B cell (primary cell): Measurements from ENCODE around the gene ETS1. TPM values are rescaled to one million over a fixed set of nuclear protein-coding genes. Genes with fewer than 3 reads are reported as not detected.

Source experiments
- ATAC-seq: fragments of 200-7000 bp; cut with Tn5 transposase; one replicate; pipeline ENCODE4 v1.10.0; 2021; ENCODE audit warnings: low read depth, mild to moderate bottlenecking, moderate number of reproducible peaks, moderate library complexity
- CTCF ChIA-PET: fragments of 350-600 bp; sonication (Branson Sonifier 250); formaldehyde crosslinking; loops from one replicate; lab custom pipeline; 2021; ENCODE audit warnings: antibody characterized with exemption, inconsistent platforms; lab: Charles Lee
- POLR2A ChIA-PET: fragments of 350-600 bp; sonication (Branson Sonifier 250); formaldehyde crosslinking; loops from one replicate; lab custom pipeline; 2021; ENCODE audit warnings: antibody characterized with exemption; lab: Charles Lee
- DNase-seq: peaks from one replicate; pipeline ENCODE4 v3.0.0; 2013
- H2AFZ ChIP-seq: 2 replicates; pipeline ENCODE4 v1.6.1; 2012; ENCODE audit warnings: mild to moderate bottlenecking, low read depth, low read length; ENCODE audit not compliant: insufficient read depth, poor library complexity, severe bottlenecking
- H3K27ac ChIP-seq, 2 donors: 1 replicate in 1 of 2; 2 replicates in 1 of 2; pipeline ENCODE4 v1.5.1; 2012 to 2013; ENCODE audit warnings: low read length in 2 of 2, mild to moderate bottlenecking in 2 of 2, moderate library complexity in 1 of 2
- H3K27me3 ChIP-seq, 4 experiments: fragments of 200-600 bp in 1 of 4; sonication (generic) in 1 of 4; replicated peaks in 1 of 4; 1 replicate in 2 of 4; 2 replicates in 2 of 4; pipeline versions ENCODE4 v1.6.1 to v1.7.0; 2013 to 2016; ENCODE audit warnings: low read length in 3 of 4, mild to moderate bottlenecking in 2 of 4, mixed read lengths in 1 of 4, moderate library complexity in 1 of 4; ENCODE audit not compliant: insufficient read depth in 4 of 4, control insufficient read depth in 3 of 4; ENCODE audit errors: control extremely low read depth in 1 of 4
- H3K36me3 ChIP-seq, 2 experiments: replicated peaks in 1 of 2; 1 replicate in 1 of 2; 2 replicates in 1 of 2; pipeline versions ENCODE4 v1.6.1 to v1.7.1; 2013; ENCODE audit warnings: low read length in 1 of 2; ENCODE audit not compliant: insufficient read depth in 2 of 2, control insufficient read depth in 1 of 2; ENCODE audit errors: control extremely low read depth in 1 of 2, extremely low read depth in 1 of 2
- H3K4me1 ChIP-seq, 2 donors: fragments of 200-600 bp in 1 of 2; sonication (generic) in 1 of 2; 1 replicate in 1 of 2; 2 replicates in 1 of 2; pipeline versions ENCODE4 v1.5.1 to v1.6.1; 2013 to 2017; ENCODE audit warnings: low read length in 2 of 2; ENCODE audit not compliant: control insufficient read depth in 2 of 2, insufficient read depth in 2 of 2
- H3K4me2 ChIP-seq: replicated peaks from 2 replicates; pipeline ENCODE3; 2012; ENCODE audit warnings: mild to moderate bottlenecking, low read depth, low read length; ENCODE audit not compliant: poor library complexity, severe bottlenecking
- H3K4me3 ChIP-seq, 5 experiments: fragments of 200-600 bp in 1 of 5; sonication (generic) in 1 of 5; 1 replicate in 3 of 5; 2 replicates in 2 of 5; pipeline versions ENCODE4 v1.5.1 to v1.7.0; 2011 to 2016; ENCODE audit warnings: low read length in 4 of 5, mild to moderate bottlenecking in 4 of 5, low read depth in 2 of 5, control low read depth in 1 of 5, moderate library complexity in 1 of 5; ENCODE audit not compliant: insufficient read depth in 1 of 5; ENCODE audit errors: control extremely low read depth in 1 of 5, extremely low read depth in 1 of 5
- H3K79me2 ChIP-seq: fragments of 200-600 bp; sonication (generic); one replicate; pipeline ENCODE4 v1.6.0; 2016; ENCODE audit warnings: low read length; ENCODE audit not compliant: control insufficient read depth, insufficient read depth
- H3K9ac ChIP-seq: fragments of 200-600 bp; sonication (generic); 2 replicates; pipeline ENCODE4 v1.6.1; 2017; ENCODE audit warnings: mild to moderate bottlenecking, low read length, moderate library complexity
- H3K9me3 ChIP-seq, 3 donors: one replicate each; pipeline versions ENCODE4 v1.6.1 to v1.7.1; 2013; ENCODE audit warnings: low read length in 2 of 3; ENCODE audit not compliant: control insufficient read depth in 2 of 3, insufficient read depth in 1 of 3; ENCODE audit errors: control extremely low read depth in 1 of 3
- H4K20me1 ChIP-seq: 2 replicates; pipeline ENCODE4 v1.6.0; 2012; ENCODE audit warnings: mild to moderate bottlenecking, low read length; ENCODE audit not compliant: insufficient read depth, control insufficient read depth, poor library complexity, severe bottlenecking
- H3K27ac Mint-ChIP-seq: one replicate; pipeline ENCODE4 v1.8.0; 2021; ENCODE audit warnings: mixed read lengths
- H3K27me3 Mint-ChIP-seq: one replicate; pipeline ENCODE4 v1.8.0; 2021; ENCODE audit warnings: mixed read lengths
- H3K4me1 Mint-ChIP-seq: one replicate; pipeline ENCODE4 v1.8.0; 2021; ENCODE audit warnings: mixed read lengths
- H3K4me3 Mint-ChIP-seq: one replicate; pipeline ENCODE4 v1.8.0; 2021; ENCODE audit warnings: mixed read lengths
- H3K9me3 Mint-ChIP-seq: one replicate; pipeline ENCODE4 v1.8.0; 2022; ENCODE audit warnings: mixed read lengths; ENCODE audit not compliant: insufficient read depth
- EZH2 ChIP-seq: IDR thresholded peaks from 2 replicates; pipeline ENCODE4 v1.6.1; 2012; ENCODE audit warnings: borderline replicate concordance, low read depth, mild to moderate bottlenecking, moderate library complexity, low read length; ENCODE audit not compliant: insufficient read depth, poor library complexity, severe bottlenecking
- WGBS: methylation state at CpG from one replicate; pipeline ENCODE4 v1.1.5; 2013; ENCODE audit warnings: missing lambda C conversion rate; ENCODE audit not compliant: insufficient coverage; 5-methylcytosine and 5-hydroxymethylcytosine counted together
- intact Hi-C: fragments of 100-400 bp; cut with micrococcal nuclease; formaldehyde crosslinking; loops from one replicate; pipeline ENCODE4 v1.10.0; 2022
- polyA plus RNA-seq: library from polyadenylated mRNA; depleted of rRNA; stranded (reverse); fragments of >200 nt; gene quantifications from 2 replicates; pipeline ENCODE4 v1.2.3, GENCODE V29; 2012
- total RNA-seq, 2 donors: library from RNA; stranded (reverse); fragments of 120-200 nt in 1 of 2; gene quantifications; 1 replicate in 1 of 2; 2 replicates in 1 of 2; pipeline versions ENCODE4 v1.2.3 to v1.2.4, GENCODE V29; 2013 to 2022
- TF ChIP-seq, protein P1 (sequence below): fragments of 200-600 bp; IDR thresholded peaks from one replicate; pipeline ENCODE4 v1.8.0; 2022; ENCODE audit warnings: antibody characterized with exemption, mild to moderate bottlenecking

ETS1 gene
- total and polyA plus RNA-seq, 2 donors (not counting 1 experiment from before 2014, with no cell fraction given) = 115 to 271 TPM

DNA sequence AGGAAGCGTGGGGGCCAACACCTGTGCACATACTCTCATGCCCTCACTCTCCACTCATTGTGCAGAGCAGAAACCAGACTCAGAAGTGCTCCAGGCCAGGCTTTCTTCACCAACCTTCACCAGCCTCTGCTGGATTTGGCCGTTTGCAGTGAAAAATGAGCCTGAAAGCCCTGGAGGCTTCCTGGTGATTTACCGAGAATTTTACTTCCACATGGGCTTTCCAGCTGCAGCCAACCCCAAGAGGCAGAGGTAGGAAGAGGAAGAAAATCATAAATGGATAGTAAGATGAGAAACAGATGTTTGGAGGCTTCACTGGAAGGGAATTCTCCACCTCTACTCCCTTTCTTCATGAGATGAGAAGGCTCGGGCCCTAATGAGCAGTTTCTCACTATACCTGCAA lies 155.4 kb downstream of the ETS1 start:
- 89% methylated on average over 3 of the region's 4 CpGs for WGBS
- CTCF ChIA-PET = no interaction called here

DNA sequence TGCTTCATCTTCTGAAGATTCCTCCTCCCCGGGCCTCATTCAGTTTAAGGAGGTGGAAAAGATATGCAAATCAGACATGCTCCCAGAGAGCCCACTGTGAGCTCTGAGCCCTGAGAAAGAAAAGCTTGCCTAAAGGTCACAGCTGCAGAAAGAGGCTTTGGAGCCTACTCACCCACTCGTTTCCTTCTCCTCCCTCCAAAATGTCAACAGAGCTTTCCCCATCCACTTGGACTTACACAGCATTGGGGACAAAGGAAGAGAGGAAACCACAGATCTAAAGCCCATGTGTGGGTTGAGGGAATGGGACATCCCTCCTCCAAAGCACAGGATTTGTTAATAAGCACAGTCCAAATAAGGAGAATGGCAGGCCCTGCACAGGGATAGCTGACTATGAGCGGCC lies 158.4 kb downstream of the ETS1 start:
- no peak overlapping the region for H3K4me3 ChIP-seq
- Mint-ChIP-seq H3K4me1 (peaks cover 2% of the 10 kb centered on the region), H3K9me3 (no peaks in the 10 kb centered on the region), H3K27ac (no peak overlapping the region), H3K27me3 (no peaks in the 10 kb centered on the region), H3K4me3 (no peak overlapping the region)
- no peaks in the 10 kb centered on the region for H3K27me3 ChIP-seq
- H3K79me2 ChIP-seq = no peaks in the 10 kb centered on the region
- H3K4me1 ChIP-seq = no peaks in the 10 kb centered on the region
- no peaks in the 10 kb centered on the region for H3K9me3 ChIP-seq
- no peak overlapping the region for H3K27ac ChIP-seq
- no peak for DNase-seq
- H3K4me2 ChIP-seq = no peak overlapping the region
- no peak for ATAC-seq
- TF ChIP-seq, protein P1, sequence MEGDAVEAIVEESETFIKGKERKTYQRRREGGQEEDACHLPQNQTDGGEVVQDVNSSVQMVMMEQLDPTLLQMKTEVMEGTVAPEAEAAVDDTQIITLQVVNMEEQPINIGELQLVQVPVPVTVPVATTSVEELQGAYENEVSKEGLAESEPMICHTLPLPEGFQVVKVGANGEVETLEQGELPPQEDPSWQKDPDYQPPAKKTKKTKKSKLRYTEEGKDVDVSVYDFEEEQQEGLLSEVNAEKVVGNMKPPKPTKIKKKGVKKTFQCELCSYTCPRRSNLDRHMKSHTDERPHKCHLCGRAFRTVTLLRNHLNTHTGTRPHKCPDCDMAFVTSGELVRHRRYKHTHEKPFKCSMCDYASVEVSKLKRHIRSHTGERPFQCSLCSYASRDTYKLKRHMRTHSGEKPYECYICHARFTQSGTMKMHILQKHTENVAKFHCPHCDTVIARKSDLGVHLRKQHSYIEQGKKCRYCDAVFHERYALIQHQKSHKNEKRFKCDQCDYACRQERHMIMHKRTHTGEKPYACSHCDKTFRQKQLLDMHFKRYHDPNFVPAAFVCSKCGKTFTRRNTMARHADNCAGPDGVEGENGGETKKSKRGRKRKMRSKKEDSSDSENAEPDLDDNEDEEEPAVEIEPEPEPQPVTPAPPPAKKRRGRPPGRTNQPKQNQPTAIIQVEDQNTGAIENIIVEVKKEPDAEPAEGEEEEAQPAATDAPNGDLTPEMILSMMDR = no peak
- TF ChIP-seq EZH2 = no peak
- no peak overlapping the region for H2AFZ ChIP-seq
- intact Hi-C loops = no loop called here
- H3K9ac ChIP-seq = no peak overlapping the region
- no peaks in the 10 kb centered on the region for H3K36me3 ChIP-seq
- no peaks in the 10 kb centered on the region for H4K20me1 ChIP-seq
- ChIA-PET POLR2A (interaction anchor here (0.6 kb wide), 1 partner anchor 98 kb away, joined by 3 read pairs; no protein-coding TSS in a partner anchor), CTCF (interaction anchor here (1.0 to 1.1 kb wide), 2 partner anchors 9 to 29 kb away, joined by 3 read pairs; no protein-coding TSS in a partner anchor)
- WGBS = 100% methylated on average over 1 of the region's 3 CpGs

More for the DNA sequence above, 155.4 kb downstream of the ETS1 start:
- no peak overlapping the region for H3K27ac ChIP-seq
- H3K27ac Mint-ChIP-seq = no peak overlapping the region
- H3K79me2 ChIP-seq = no peaks in the 10 kb centered on the region
- no peak overlapping the region for H3K4me3 Mint-ChIP-seq
- ATAC-seq (no peak), DNase-seq (no peak)
- intact Hi-C loops = no loop called here
- H2AFZ ChIP-seq = no peak overlapping the region
- H3K27me3 Mint-ChIP-seq = no peaks in the 10 kb centered on the region
- H3K4me3 ChIP-seq = no peak overlapping the region
- POLR2A ChIA-PET = no interaction called here
- no peak for TF ChIP-seq EZH2
- H3K9me3 Mint-ChIP-seq = no peaks in the 10 kb centered on the region
- H3K4me1 ChIP-seq = peaks cover 0 to under 1% of the 10 kb centered on the region in 2 donors
- no peak overlapping the region for H3K4me2 ChIP-seq
- H3K4me1 Mint-ChIP-seq = peaks cover 6% of the 10 kb centered on the region
- H3K9me3 ChIP-seq = no peaks in the 10 kb centered on the region
- no peaks in the 10 kb centered on the region for H3K27me3 ChIP-seq
- no peak overlapping the region for H3K9ac ChIP-seq
- no peaks in the 10 kb centered on the region for H4K20me1 ChIP-seq
- no peaks in the 10 kb centered on the region for H3K36me3 ChIP-seq
